ENCODE measurements around the gene IRGC. TPM values are rescaled to one million over a fixed set of nuclear protein-coding genes. Genes with fewer than 3 reads are reported as not detected.

IRGC gene
- total RNA-seq, 1 experiment from 2014 or later = not detected

- no peaks in the 10 kb centered on the region for H3K27me3 Mint-ChIP-seq (ENCODE audit: unreplicated experiment)
- peaks cover 7% of the 10 kb centered on the region for H3K9me3 Mint-ChIP-seq (ENCODE audit: low read depth, unreplicated experiment)
- TF ChIP-seq CTCF (IDR thresholded peaks at IDR 0.05; ENCODE audit: unreplicated experiment) = no peak
- no peaks in the 10 kb centered on the region for H3K36me3 Mint-ChIP-seq (ENCODE audit: insufficient read depth, unreplicated experiment)
- intact Hi-C loops (cut with micrococcal nuclease; ENCODE audit: unreplicated experiment) = no loop called here
- CTCF ChIA-PET = interaction anchor here (0.6 kb wide), 1 partner anchor 1572 kb away, joined by 3 read pairs; no protein-coding TSS in a partner anchor
- H3K4me3 Mint-ChIP-seq (ENCODE audit: low read depth, unreplicated experiment) = no peak overlapping the region
- no peak for DNase-seq
- no TSS peak for BruUV-seq (replicated peaks)
- peaks cover 13% of the 10 kb centered on the region for H3K4me1 Mint-ChIP-seq (ENCODE audit: low read depth, unreplicated experiment)
- no peak overlapping the region for H3K27ac Mint-ChIP-seq (ENCODE audit: unreplicated experiment)
Measured at GRCh38 chr19:43692385-43692784, 23.5 kb upstream of the IRGC start.

- no peak overlapping the region for H3K4me3 Mint-ChIP-seq (ENCODE audit: low read depth, unreplicated experiment)
- H3K4me1 Mint-ChIP-seq (ENCODE audit: low read depth, unreplicated experiment) = peaks cover 9% of the 10 kb centered on the region
- no TSS peak for BruUV-seq (replicated peaks)
- H3K36me3 Mint-ChIP-seq (ENCODE audit: insufficient read depth, unreplicated experiment) = no peaks in the 10 kb centered on the region
- H3K27me3 Mint-ChIP-seq (ENCODE audit: unreplicated experiment) = no peaks in the 10 kb centered on the region
- DNase-seq = no peak
- no peak for TF ChIP-seq CTCF (IDR thresholded peaks at IDR 0.05; ENCODE audit: unreplicated experiment)
- intact Hi-C loops (cut with micrococcal nuclease; ENCODE audit: unreplicated experiment) = no loop called here
- peaks cover 7% of the 10 kb centered on the region for H3K9me3 Mint-ChIP-seq (ENCODE audit: low read depth, unreplicated experiment)
- CTCF ChIA-PET = interaction anchor here (0.6 kb wide), 1 partner anchor 1571 kb away, joined by 3 read pairs; no protein-coding TSS in a partner anchor
- H3K27ac Mint-ChIP-seq (ENCODE audit: unreplicated experiment) = peak overlapping the region; percentile 64
Measured at GRCh38 chr19:43692877-43693276, 23.0 kb upstream of the IRGC start.

GRCh38 chr19:43694553-43694952 lies 21.3 kb upstream of the IRGC start:
- H3K4me3 Mint-ChIP-seq (ENCODE audit: low read depth, unreplicated experiment) = no peak overlapping the region
- no TSS peak for BruUV-seq (replicated peaks)
- H3K9me3 Mint-ChIP-seq (ENCODE audit: low read depth, unreplicated experiment) = peaks cover 7% of the 10 kb centered on the region
- peaks cover 9% of the 10 kb centered on the region for H3K4me1 Mint-ChIP-seq (ENCODE audit: low read depth, unreplicated experiment)
- no peaks in the 10 kb centered on the region for H3K27me3 Mint-ChIP-seq (ENCODE audit: unreplicated experiment)
- no peak for DNase-seq
- intact Hi-C loops (cut with micrococcal nuclease; ENCODE audit: unreplicated experiment) = no loop called here
- TF ChIP-seq CTCF (IDR thresholded peaks at IDR 0.05; ENCODE audit: unreplicated experiment) = no peak
- H3K27ac Mint-ChIP-seq (ENCODE audit: unreplicated experiment) = no peak overlapping the region
- H3K36me3 Mint-ChIP-seq (ENCODE audit: insufficient read depth, unreplicated experiment) = no peaks in the 10 kb centered on the region
- CTCF ChIA-PET = interaction anchor here (1.1 kb wide), 1 partner anchor 13 kb away, joined by 3 read pairs; no protein-coding TSS in a partner anchor

GRCh38 chr19:43695985-43696704 lies 19.7 kb upstream of the IRGC start:
- peaks cover 13% of the 10 kb centered on the region for H3K36me3 Mint-ChIP-seq (ENCODE audit: insufficient read depth, unreplicated experiment)
- H3K27ac Mint-ChIP-seq (ENCODE audit: unreplicated experiment) = no peak overlapping the region
- CTCF ChIA-PET = interaction anchor here (0.7 kb wide), 1 partner anchor 8 kb away, joined by 3 read pairs; no protein-coding TSS in a partner anchor
- no peak for TF ChIP-seq CTCF (IDR thresholded peaks at IDR 0.05; ENCODE audit: unreplicated experiment)
- peaks cover 4% of the 10 kb centered on the region for H3K9me3 Mint-ChIP-seq (ENCODE audit: low read depth, unreplicated experiment)
- no peaks in the 10 kb centered on the region for H3K27me3 Mint-ChIP-seq (ENCODE audit: unreplicated experiment)
- no TSS peak for BruUV-seq (replicated peaks)
- no peak for DNase-seq
- intact Hi-C loops (cut with micrococcal nuclease; ENCODE audit: unreplicated experiment) = no loop called here
- H3K4me3 Mint-ChIP-seq (ENCODE audit: low read depth, unreplicated experiment) = no peak overlapping the region
- H3K4me1 Mint-ChIP-seq (ENCODE audit: low read depth, unreplicated experiment) = peaks cover 23% of the 10 kb centered on the region

Measured in Calu3 (cell line).